ENCODE measurements around the gene FSCN2. TPM values are rescaled to one million over a fixed set of nuclear protein-coding genes. Genes with fewer than 3 reads are reported as not detected.

Gene FSCN2
- total RNA-seq, 1 experiment from 2014 or later: 4.3 TPM

- CTCF ChIA-PET: no interaction called here
- intact Hi-C loops (cut with micrococcal nuclease; ENCODE audit: unreplicated experiment): no loop called here
- Histone ChIP-seq H3K9me3 (ENCODE audit: insufficient read depth, low read depth) (no peaks in the 10 kb centered on the region), H3K4me3 (no peak overlapping the region; the same call in 1 of the 2 replicates), H3K27ac (no peak overlapping the region), H3K36me3 (ENCODE audit: low read depth) (peaks cover 2% of the 10 kb centered on the region; the same call in 1 of the 2 replicates), H3F3A (ENCODE audit: insufficient read depth, low read depth) (peaks cover 30% of the 10 kb centered on the region), H3K79me2 (ENCODE audit: low read depth) (peaks cover 33% of the 10 kb centered on the region), H3K9me2 (ENCODE audit: insufficient read depth) (no peaks in the 10 kb centered on the region), H3K4me2 (peak overlapping the region; percentile 88), H4K20me1 (ENCODE audit: insufficient read depth) (peaks cover 3% of the 10 kb centered on the region), H3K4me1 (replicated peaks; ENCODE audit: insufficient read depth) (peaks cover 25% of the 10 kb centered on the region), H2AFZ (no peak overlapping the region), H3K27me3 (ENCODE audit: insufficient read depth, low read depth) (no peaks in the 10 kb centered on the region)
- no peak for DNase-seq
- no TSS peak for BruUV-seq (replicated peaks)
- TF ChIP-seq EZH2 (IDR thresholded peaks at IDR 0.05; ENCODE audit: low read depth): no peak
- TF ChIP-seq CTCF (conservative IDR thresholded peaks at IDR 0.05): no peak
- POLR2A ChIA-PET (ENCODE audit: unreplicated experiment): no interaction called here
These were observed 11.2 kb upstream of the FSCN2 start for GRCh38 chr17:81517009-81517338.

- Histone ChIP-seq H3K9me2 (ENCODE audit: insufficient read depth) (no peaks in the 10 kb centered on the region), H3F3A (ENCODE audit: insufficient read depth, low read depth) (peaks cover 30% of the 10 kb centered on the region), H3K79me2 (ENCODE audit: low read depth) (peaks cover 27% of the 10 kb centered on the region), H2AFZ (no peak overlapping the region), H4K20me1 (ENCODE audit: insufficient read depth) (no peaks in the 10 kb centered on the region), H3K9me3 (ENCODE audit: insufficient read depth, low read depth) (no peaks in the 10 kb centered on the region), H3K36me3 (ENCODE audit: low read depth) (no peaks in the 10 kb centered on the region), H3K4me2 (peak overlapping the region; percentile 80; the same call in 1 of the 2 replicates), H3K4me1 (replicated peaks; ENCODE audit: insufficient read depth) (peaks cover 25% of the 10 kb centered on the region), H3K4me3 (no peak overlapping the region), H3K27ac (no peak overlapping the region), H3K27me3 (ENCODE audit: insufficient read depth, low read depth) (no peaks in the 10 kb centered on the region)
- ChIA-PET POLR2A (ENCODE audit: unreplicated experiment) (interaction anchor here (0.5 to 0.7 kb wide), 3 partner anchors 122 to 236 kb away, joined by 3 to 18 read pairs (median 4); partner anchors contain the start of genes BAHCC1 and CCDC137), CTCF (no interaction called here)
- DNase-seq: no peak
- TF ChIP-seq CTCF (conservative IDR thresholded peaks at IDR 0.05): no peak
- TF ChIP-seq EZH2 (IDR thresholded peaks at IDR 0.05; ENCODE audit: low read depth): no peak
- BruUV-seq (replicated peaks): no TSS peak
- intact Hi-C loops (cut with micrococcal nuclease; ENCODE audit: unreplicated experiment): loop anchor here (1.0 to 2.0 kb wide), 3 partner anchors 35 to 84 kb away; partner anchors contain the start of gene FAAP100
These were observed 10.7 kb upstream of the FSCN2 start for GRCh38 chr17:81517339-81518112.

DNA sequence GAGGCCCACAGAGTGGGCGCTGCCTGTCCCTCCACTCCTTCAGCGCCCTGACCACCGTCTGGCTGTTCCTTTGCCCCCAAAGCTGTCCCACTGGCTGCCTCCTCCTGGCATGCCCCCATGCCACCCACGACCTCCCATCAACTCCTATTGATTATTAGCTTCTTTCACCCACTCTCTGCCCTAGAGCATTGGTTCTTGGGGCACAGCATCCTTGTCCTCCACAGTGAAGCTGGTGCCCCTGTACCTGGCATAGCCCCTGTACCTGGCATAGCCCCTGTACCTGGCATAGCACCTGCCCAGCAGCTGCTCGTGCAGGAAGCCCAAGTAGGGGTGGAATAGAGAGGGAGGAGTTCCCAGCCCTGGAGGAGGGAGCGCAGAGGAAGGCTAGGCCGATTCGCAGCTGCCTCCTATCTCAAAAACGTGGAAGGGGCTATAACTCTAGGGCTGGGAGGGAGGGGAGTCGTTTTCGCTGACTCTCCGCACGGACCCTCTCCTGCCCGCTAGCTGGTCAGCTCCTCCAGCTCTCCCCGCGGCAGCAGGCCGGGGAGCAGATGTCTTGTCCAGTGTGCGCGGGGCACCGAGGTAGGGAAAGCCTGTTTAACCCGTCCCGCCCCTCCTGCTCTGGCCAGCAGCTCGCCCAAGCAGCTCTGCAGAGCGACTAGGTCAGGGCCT is 9.9 kb upstream of the FSCN2 start:
- intact Hi-C loops (cut with micrococcal nuclease; ENCODE audit: unreplicated experiment): loop anchor here (1.0 to 2.0 kb wide), 3 partner anchors 35 to 83 kb away; partner anchors contain the start of gene FAAP100
- Histone ChIP-seq H3F3A (ENCODE audit: insufficient read depth, low read depth) (peaks cover 29% of the 10 kb centered on the region), H3K4me3 (peak overlapping the region; percentile 65; the same call in 1 of the 2 replicates), H2AFZ (no peak overlapping the region), H3K4me2 (peak overlapping the region; percentile 80), H3K27ac (0 out of 2 replicates have a peak overlapping the region, but pooled peaks have one; percentile 26), H3K79me2 (ENCODE audit: low read depth) (peaks cover 26% of the 10 kb centered on the region), H3K27me3 (ENCODE audit: insufficient read depth, low read depth) (no peaks in the 10 kb centered on the region), H3K4me1 (replicated peaks; ENCODE audit: insufficient read depth) (peaks cover 25% of the 10 kb centered on the region), H4K20me1 (ENCODE audit: insufficient read depth) (no peaks in the 10 kb centered on the region), H3K9me2 (ENCODE audit: insufficient read depth) (no peaks in the 10 kb centered on the region), H3K9me3 (ENCODE audit: insufficient read depth, low read depth) (no peaks in the 10 kb centered on the region), H3K36me3 (ENCODE audit: low read depth) (no peaks in the 10 kb centered on the region)
- ChIA-PET CTCF (interaction anchor here (0.9 kb wide), 1 partner anchor 18 kb away, joined by 4 read pairs; no protein-coding TSS in a partner anchor), POLR2A (ENCODE audit: unreplicated experiment) (interaction anchor here (0.5 to 1.2 kb wide), 10 partner anchors 10 to 394 kb away, joined by 3 to 27 read pairs (median 4); partner anchors contain the start of genes BAHCC1 and FSCN2)
- BruUV-seq (replicated peaks): no TSS peak
- peak; percentile 40 to 77 for DNase-seq
- TF ChIP-seq EZH2 (IDR thresholded peaks at IDR 0.05; ENCODE audit: low read depth): no peak
